WERI-Rb-1 (cell line): ENCODE data around the gene TCF7L1.

Experiments
- DNase-seq: peaks from one replicate; pipeline ENCODE4 v3.0.0-alpha.2; 2020
- H3K27ac ChIP-seq: fragments of 250-450 bp; sonication (Bioruptor Pico); 2 replicates; pipeline ENCODE4 v1.5.1; 2020; ENCODE audit warnings: mild to moderate bottlenecking, moderate library complexity
- H3K27me3 ChIP-seq: fragments of 250-450 bp; sonication (Bioruptor Pico); 2 replicates; pipeline ENCODE4 v1.5.1; 2021; ENCODE audit warnings: mild to moderate bottlenecking, low read depth, moderate library complexity; ENCODE audit not compliant: insufficient read depth, severe bottlenecking
- H3K36me3 ChIP-seq: fragments of 250-450 bp; sonication (Bioruptor Pico); 2 replicates; pipeline ENCODE4 v1.5.1; 2020; ENCODE audit warnings: mild to moderate bottlenecking, moderate library complexity
- H3K4me3 ChIP-seq: 2 replicates; pipeline ENCODE4 v1.5.1; 2011; ENCODE audit warnings: low read depth, mild to moderate bottlenecking, control low read depth, low read length
- H3K9me3 ChIP-seq: fragments of 250-450 bp; sonication (Bioruptor Pico); 2 replicates; pipeline ENCODE4 v1.5.1; 2021; ENCODE audit warnings: mild to moderate bottlenecking, moderate library complexity; ENCODE audit not compliant: severe bottlenecking
- TF ChIP-seq, protein P1 (sequence below): IDR thresholded peaks from 2 replicates; pipeline ENCODE4 v1.5.1; 2011; ENCODE audit warnings: low read depth, mild to moderate bottlenecking, control low read depth, inconsistent platforms, low read length

Gene TCF7L1

DNA sequence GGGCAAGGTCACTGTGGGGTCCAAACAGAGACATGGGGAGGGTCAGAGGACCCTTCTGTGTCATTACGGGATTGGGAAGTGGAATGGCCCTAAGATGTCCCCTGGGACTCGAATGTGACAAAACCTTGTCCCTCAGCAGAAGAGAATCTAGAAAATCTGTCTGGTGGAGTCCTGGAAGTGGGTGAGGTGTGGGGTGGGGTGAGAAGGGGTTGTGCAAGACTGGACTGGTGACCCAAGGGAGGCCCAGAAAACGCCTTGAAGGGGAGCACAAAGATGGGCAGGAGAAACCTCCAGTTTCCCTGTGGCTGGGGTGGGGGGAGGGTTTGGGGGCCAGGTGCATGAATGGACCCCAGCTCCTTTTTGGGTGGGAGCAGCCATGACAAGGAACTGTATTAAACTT lies 79.6 kb downstream of the TCF7L1 start:
- Histone ChIP-seq H3K9me3 (no peaks in the 10 kb centered on the region), H3K4me3 (no peak overlapping the region), H3K36me3 (no peaks in the 10 kb centered on the region), H3K27me3 (no peaks in the 10 kb centered on the region), H3K27ac (no peak overlapping the region)
- TF ChIP-seq, protein P1, sequence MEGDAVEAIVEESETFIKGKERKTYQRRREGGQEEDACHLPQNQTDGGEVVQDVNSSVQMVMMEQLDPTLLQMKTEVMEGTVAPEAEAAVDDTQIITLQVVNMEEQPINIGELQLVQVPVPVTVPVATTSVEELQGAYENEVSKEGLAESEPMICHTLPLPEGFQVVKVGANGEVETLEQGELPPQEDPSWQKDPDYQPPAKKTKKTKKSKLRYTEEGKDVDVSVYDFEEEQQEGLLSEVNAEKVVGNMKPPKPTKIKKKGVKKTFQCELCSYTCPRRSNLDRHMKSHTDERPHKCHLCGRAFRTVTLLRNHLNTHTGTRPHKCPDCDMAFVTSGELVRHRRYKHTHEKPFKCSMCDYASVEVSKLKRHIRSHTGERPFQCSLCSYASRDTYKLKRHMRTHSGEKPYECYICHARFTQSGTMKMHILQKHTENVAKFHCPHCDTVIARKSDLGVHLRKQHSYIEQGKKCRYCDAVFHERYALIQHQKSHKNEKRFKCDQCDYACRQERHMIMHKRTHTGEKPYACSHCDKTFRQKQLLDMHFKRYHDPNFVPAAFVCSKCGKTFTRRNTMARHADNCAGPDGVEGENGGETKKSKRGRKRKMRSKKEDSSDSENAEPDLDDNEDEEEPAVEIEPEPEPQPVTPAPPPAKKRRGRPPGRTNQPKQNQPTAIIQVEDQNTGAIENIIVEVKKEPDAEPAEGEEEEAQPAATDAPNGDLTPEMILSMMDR, result no peak
- DNase-seq, result no peak

- Histone ChIP-seq H3K4me3 (no peak overlapping the region), H3K27ac (no peak overlapping the region), H3K36me3 (no peaks in the 10 kb centered on the region), H3K27me3 (no peaks in the 10 kb centered on the region), H3K9me3 (no peaks in the 10 kb centered on the region)
- no peak for DNase-seq
- TF ChIP-seq, protein P1, result no peak
These were observed 80.2 kb downstream of the TCF7L1 start for GRCh38 chr2:85213404-85213803.

DNA sequence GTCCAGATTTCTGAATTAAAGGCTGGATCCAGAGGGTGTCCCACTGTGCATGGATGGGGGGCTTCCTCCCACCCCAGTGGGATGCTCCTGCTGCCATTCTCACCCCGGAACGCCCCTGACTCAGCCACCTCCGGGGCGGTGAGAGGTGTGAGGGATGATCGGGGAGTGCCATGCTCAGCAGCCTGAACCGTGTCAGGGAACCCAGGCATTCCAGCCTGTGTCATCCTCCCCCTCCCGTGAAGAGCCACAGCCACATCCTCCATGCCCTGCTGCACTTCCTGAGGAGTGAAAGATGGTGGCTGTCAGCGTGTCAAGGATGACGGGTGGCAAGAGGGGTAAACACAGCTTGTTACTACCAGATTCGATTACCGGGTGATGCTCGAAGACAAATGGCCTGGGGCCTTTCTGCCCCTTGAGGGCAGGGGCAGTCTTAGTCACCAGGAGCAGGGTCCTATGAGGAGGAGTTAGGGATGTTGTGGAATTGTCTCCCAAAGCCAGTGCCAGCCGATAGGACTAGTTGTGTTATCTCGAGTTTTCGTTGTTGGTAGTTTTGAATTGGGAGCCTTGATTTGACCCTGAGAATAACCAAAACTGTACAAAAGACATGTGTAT lies 80.8 kb downstream of the TCF7L1 start:
- DNase-seq, result no peak
- Histone ChIP-seq H3K27me3 (no peaks in the 10 kb centered on the region), H3K4me3 (no peak overlapping the region), H3K9me3 (no peaks in the 10 kb centered on the region), H3K36me3 (no peaks in the 10 kb centered on the region), H3K27ac (no peak overlapping the region)
- TF ChIP-seq, protein P1, result no peak

DNA sequence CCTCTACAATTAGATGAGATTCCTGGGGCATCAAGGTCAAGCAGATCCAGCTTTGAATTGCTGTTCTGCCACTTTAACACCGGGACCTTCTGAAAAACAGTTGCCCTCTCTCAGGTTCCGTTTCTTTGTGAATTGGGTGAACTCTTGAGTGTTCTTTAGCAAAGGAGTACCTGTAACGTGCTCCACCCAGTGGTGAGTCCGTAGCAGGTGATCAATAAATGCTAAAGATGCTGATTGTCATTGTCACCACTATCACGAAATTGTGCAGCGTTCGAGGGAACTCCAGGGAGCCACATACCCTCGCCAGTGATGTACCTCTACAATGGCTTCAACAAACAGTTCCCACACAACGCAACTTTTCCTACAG lies 81.9 kb downstream of the TCF7L1 start:
- TF ChIP-seq, protein P1, result no peak
- H3K27me3 ChIP-seq, result no peaks in the 10 kb centered on the region
- H3K4me3 ChIP-seq, result no peak overlapping the region
- no peaks in the 10 kb centered on the region for H3K9me3 ChIP-seq
- no peaks in the 10 kb centered on the region for H3K36me3 ChIP-seq
- DNase-seq, result no peak
- H3K27ac ChIP-seq, result no peak overlapping the region

GRCh38 chr2:85215448-85216401 lies 82.5 kb downstream of the TCF7L1 start:
- no peak overlapping the region for H3K4me3 ChIP-seq
- H3K27me3 ChIP-seq, result no peaks in the 10 kb centered on the region
- no peak for DNase-seq
- no peak overlapping the region for H3K27ac ChIP-seq
- H3K36me3 ChIP-seq, result no peaks in the 10 kb centered on the region
- TF ChIP-seq, protein P1, result no peak
- H3K9me3 ChIP-seq, result no peaks in the 10 kb centered on the region
